DMS114 treated with DMSO at 0.1 percent for 48 hours (cell line): ENCODE data around the gene POU3F2.

Experiments
- DNase-seq: peaks from one replicate; lab custom pipeline; 2025; ENCODE audit not compliant: unreplicated experiment; lab: John Stamatoyannopoulos, UW

POU3F2 gene

GRCh38 chr6:98843271-98844243 lies 9.2 kb downstream of the POU3F2 start:
- no peak for DNase-seq

GRCh38 chr6:98844244-98845210 lies 10.2 kb downstream of the POU3F2 start:
- DNase-seq, result no peak

DNA sequence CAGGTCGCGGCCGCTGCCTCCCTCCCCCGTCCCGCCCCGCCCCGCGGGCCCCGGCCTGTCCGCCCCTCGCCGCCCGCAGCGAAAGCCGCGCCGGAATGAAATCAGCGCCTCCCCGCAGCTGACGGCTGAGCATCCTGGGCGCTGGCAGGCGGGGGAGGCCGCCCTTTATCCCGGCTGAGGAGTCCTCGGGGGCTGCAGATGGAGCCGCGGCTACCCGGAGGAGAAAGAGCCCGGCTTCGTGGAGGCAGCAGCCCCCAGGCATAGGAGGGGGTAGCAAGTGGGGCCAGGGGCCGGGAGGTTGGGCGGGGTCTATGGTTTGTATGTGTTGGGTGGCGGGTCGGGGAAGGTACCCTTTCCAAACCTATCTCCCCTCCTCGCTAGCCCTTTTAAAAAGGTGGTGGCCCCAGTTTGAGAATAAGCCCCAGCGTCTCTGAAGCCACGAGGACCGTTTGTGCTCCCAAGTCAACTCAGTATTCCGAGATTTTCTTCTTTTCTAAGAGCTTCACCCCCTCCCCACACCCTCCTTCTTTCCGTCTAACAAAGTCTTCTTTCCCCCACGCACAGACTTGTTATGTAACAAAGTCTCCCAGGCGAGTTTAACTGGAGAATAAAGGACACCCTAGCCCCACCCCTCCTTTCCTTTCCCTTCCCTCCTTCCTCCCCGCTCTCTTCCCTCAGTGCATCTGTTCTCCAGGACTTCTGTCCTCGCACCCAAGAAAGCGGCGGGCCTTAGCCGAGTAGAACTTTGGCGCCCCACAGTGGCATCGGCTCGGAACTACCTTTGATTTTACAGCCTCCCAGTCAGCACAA lies 11.0 kb downstream of the POU3F2 start:
- DNase-seq, result peak; percentile 75

DNA sequence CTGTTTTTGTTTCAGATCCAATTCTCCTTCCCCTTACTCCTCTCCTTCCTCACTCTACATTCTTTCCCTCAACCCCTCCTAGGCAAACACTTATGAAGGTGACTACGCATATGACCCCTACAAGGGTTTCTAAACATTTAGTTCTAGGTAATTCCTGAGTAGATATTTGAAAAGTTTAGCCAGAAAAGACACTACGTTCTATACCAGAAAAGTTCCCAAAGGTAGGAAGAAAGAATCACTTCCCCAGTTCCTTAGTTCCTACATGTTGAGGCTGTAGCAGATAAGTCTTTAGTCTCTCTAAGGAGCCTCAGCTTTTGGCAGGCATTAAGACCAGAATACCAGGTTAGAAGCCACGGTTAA lies 11.6 kb downstream of the POU3F2 start:
- no peak for DNase-seq

DNA sequence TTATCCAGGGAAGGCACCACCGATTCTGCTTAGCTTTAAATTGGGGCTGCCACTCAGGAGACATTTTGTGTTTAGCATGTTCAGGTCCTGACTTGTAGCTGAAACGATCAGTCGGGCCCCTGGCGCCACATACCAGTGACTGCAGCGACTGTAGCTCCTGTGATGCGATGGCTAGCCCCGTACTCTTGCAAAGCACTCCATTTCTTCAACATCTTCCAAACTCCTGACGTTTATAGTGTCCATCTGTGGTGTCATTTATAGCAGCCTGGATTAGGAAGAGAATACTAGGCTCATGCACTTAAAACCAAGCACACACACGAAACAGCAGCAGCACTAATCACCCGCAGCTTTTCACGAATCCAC lies 13.0 kb downstream of the POU3F2 start:
- no peak for DNase-seq

DNA sequence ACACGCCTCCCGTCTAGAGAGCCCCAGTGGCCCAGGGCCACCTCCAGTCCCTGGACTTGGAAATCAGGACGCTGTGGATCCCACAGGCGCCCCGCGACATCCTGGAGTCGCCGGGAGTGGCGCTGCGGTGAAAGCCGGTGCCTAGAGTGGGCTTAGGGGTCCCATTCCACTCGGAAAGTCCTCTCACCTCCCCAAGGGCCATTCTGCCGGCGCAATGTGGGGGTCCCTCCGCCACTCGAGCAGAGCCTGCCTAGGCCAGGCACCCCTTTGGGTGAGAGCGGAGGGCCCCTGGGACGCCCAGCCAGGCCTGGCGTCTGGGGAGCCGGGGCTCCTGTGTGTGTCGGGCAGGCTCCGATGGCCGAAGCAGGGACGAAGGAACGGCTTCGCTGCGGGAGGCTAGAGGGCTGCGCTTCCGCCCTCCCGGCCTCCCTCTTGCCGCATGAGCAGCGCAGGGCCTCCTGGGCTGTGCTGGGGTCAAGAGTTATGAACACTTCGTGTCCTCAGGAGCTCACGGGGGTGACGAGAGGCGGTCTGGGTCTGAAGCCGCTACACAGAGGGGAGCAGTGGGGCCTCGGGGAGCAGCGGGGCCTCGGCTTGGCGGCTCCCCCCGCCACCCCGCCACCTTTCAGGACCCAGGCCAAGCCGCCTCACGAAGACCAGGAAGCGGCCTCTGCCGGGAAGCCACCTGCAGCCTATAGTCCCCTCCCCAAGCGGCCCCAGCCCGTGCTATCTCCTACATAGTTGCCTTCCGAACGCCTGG lies 13.6 kb downstream of the POU3F2 start:
- DNase-seq, result no peak

DNA sequence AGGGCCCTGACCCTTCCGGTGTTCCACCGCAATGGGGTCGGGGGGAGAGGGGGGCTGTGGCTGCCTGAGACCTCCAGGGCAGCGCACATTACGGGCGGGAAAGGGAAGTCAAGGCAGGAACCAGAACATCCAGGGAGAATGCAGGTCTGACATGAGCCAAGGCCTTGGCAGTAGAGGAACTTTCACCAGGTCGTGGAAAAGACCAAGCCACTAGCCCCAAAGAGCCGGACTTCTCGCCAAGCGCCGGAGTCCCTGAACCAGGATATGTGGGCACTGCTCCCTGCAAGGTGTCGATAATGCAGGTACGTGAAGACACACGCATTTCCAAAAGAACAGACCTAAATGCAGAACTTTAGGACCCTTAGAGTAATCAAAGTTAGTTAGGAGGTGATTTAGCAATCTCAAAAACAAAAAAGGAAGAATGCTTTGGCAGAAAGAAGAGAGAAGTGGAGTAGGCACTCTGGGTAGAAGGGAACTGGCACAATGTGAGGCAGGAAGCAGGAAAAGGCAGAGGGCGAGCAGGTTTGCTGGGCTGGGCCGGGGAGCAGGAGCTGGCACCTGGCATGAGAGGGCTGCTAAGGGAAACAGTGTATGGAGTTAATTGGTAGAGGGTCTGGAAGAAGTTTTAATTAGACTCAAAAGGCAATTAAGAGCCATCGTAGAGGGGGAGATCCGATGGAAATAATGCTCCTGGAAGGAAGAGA lies 14.3 kb downstream of the POU3F2 start:
- DNase-seq, result no peak

DNA sequence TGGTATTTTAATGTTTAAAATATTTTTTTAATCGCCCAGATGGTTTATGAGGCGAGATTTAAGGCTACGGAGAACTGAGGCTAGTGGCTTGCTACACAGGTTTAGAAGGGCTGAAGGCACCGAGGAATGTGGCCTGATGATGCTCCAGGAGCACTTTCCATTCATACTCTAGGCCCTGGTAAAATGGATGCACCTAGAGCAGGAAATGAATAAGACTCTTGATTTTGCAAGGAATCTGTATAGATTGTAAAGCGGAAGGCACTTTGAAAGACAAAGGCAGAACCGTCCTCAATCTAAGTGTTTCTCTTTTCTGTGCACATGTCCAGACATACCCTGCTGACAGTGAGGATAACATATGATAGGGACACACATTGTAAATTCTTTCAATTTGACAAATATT lies 30.1 kb downstream of the POU3F2 start:
- DNase-seq, result no peak

DNA sequence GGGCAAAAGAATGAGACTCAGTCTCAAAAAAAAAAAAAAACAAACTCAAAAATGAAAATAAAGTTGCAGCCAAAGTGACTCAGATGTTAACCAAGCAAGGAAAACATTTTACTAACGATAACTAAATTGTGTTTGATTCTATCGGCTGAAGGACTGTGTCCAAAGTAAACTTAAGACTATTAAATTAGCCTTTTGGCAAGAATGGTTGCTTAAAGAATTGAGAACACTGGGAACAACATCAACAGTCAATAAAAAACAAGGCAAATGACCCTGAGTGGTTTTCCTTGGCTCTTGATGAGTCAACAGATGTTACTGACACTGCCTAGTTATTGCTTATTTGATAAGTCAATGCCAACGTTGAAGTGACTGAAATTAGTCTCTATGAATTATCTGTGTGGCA lies 36.7 kb downstream of the POU3F2 start:
- DNase-seq, result no peak

DNA sequence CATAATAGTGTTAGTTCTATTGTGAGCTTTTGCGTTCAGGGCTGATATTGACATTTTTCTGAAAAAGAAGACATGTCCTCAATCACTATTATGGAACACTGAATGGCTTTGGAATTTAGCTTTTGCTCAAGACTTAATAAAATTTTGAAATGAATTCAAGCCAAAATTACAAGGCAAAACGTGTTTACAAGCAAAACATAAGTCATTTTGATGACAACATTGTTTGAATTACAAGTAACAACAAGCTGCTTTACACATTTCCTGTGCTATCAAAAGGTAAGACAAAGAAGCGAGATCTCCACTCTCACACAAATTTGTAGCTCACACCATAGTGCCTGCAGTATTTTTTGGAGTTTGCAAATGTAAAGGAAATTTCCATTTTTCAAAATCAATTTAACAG lies 37.4 kb downstream of the POU3F2 start:
- no peak for DNase-seq

GRCh38 chr6:98875375-98875774 lies 41.0 kb downstream of the POU3F2 start:
- DNase-seq, result no peak

DNA sequence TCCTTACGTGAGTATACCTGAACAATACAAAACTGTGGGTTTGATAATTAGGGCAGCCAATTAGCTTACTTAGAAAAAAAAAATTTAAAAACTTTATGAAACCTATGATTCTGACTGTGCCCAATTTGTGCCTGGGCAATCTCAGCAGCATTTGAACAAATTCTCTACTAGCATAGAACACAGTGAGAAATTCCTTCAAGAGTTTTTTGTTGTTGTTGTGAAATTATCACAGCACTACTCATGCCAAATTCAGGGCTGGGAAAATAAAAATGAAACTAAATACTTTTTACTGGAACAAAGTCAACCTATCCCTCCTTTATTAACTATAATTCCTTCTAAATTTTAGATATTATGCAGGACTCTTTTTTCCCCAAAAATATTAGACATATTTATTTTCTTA lies 42.9 kb downstream of the POU3F2 start:
- DNase-seq, result no peak

GRCh38 chr6:98880486-98880885 lies 46.1 kb downstream of the POU3F2 start:
- DNase-seq, result no peak

GRCh38 chr6:98885330-98885729 lies 51.0 kb downstream of the POU3F2 start:
- DNase-seq, result no peak

DNA sequence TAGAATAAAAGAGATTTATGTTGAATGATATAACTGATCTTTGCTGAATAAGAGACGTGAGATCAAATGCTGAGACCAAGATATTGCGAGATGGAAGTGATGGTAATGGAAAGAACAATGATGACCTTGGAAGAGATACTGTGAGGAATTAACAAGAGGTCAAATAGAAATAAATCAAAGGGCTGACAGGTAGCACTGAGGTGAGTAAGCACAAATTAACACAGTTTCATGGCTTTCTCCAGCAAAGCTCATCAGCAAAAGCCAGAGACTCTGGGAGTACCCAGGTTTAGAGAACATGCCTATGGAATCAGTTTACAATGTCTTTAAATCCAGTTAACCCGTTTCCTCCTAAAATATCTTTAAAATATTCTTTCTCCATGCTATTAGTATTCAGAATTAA lies 53.3 kb downstream of the POU3F2 start:
- DNase-seq, result no peak
